Suprapubic skin (tissue), 4 donors: ENCODE measurements around the gene TUBA1A.

Experiments used
- CTCF ChIP-seq, 2 donors: fragments of 200-600 bp in 1 of 2; fragments of 450-650 bp in 1 of 2; sonication (generic) in 1 of 2; IDR thresholded peaks; one replicate each; pipeline ENCODE4 v1.5.1; 2016 to 2019; ENCODE audit warnings: antibody characterized with exemption in 2 of 2, mild to moderate bottlenecking in 1 of 2, moderate library complexity in 1 of 2
- EP300 ChIP-seq: sonication (generic); formaldehyde crosslinking; IDR thresholded peaks from one replicate; pipeline ENCODE4 v1.6.1; 2017; ENCODE audit warnings: antibody characterized with exemption
- POLR2A ChIP-seq, 2 donors: fragments of 450-650 bp; IDR thresholded peaks; one replicate each; pipeline ENCODE4 v1.6.1; 2017; ENCODE audit warnings: antibody characterized with exemption in 2 of 2, mild to moderate bottlenecking in 2 of 2, moderate library complexity in 2 of 2
- POLR2AphosphoS5 ChIP-seq, 3 donors: sonication (generic); formaldehyde crosslinking; IDR thresholded peaks; one replicate each; pipeline ENCODE4 v1.6.1; 2017; ENCODE audit warnings: antibody characterized with exemption in 3 of 3

- TF ChIP-seq CTCF (IDR thresholded peaks at IDR 0.05) (no peak), POLR2AphosphoS5 (IDR thresholded peaks at IDR 0.05) (no peak), POLR2A (IDR thresholded peaks at IDR 0.05) (no peak), EP300 (no peak)
These were observed 14.7 kb downstream of the TUBA1A start for GRCh38 chr12:49174218-49174617.
